ENCODE results near the gene PPP1R16B.

- TF ChIP-seq CTCF (IDR thresholded peaks at IDR 0.05), result no peak
- TF ChIP-seq EP300 (IDR thresholded peaks at IDR 0.05), result no peak
- no peak for TF ChIP-seq POLR2A (IDR thresholded peaks at IDR 0.05)
Measured at GRCh38 chr20:38862226-38862625, 56.7 kb downstream of the PPP1R16B start.

Measured in ovary (tissue), 3 donors.